GM18502 (cell line): ENCODE results near the gene RNF145.
"Not testable (repeated sequence)": the region's sequence is repeated elsewhere in the genome, so short reads cannot be mapped to it uniquely, and the experiment has no call there.

Source experiments
- ATAC-seq: cut with Tn5 transposase; IDR thresholded peaks from one replicate; pipeline ENCODE4 v1.9.1; 2021; ENCODE audit warnings: mild to moderate bottlenecking; ENCODE audit not compliant: unreplicated experiment, poor library complexity

RNF145 gene, protein sequence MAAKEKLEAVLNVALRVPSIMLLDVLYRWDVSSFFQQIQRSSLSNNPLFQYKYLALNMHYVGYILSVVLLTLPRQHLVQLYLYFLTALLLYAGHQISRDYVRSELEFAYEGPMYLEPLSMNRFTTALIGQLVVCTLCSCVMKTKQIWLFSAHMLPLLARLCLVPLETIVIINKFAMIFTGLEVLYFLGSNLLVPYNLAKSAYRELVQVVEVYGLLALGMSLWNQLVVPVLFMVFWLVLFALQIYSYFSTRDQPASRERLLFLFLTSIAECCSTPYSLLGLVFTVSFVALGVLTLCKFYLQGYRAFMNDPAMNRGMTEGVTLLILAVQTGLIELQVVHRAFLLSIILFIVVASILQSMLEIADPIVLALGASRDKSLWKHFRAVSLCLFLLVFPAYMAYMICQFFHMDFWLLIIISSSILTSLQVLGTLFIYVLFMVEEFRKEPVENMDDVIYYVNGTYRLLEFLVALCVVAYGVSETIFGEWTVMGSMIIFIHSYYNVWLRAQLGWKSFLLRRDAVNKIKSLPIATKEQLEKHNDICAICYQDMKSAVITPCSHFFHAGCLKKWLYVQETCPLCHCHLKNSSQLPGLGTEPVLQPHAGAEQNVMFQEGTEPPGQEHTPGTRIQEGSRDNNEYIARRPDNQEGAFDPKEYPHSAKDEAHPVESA

DNA sequence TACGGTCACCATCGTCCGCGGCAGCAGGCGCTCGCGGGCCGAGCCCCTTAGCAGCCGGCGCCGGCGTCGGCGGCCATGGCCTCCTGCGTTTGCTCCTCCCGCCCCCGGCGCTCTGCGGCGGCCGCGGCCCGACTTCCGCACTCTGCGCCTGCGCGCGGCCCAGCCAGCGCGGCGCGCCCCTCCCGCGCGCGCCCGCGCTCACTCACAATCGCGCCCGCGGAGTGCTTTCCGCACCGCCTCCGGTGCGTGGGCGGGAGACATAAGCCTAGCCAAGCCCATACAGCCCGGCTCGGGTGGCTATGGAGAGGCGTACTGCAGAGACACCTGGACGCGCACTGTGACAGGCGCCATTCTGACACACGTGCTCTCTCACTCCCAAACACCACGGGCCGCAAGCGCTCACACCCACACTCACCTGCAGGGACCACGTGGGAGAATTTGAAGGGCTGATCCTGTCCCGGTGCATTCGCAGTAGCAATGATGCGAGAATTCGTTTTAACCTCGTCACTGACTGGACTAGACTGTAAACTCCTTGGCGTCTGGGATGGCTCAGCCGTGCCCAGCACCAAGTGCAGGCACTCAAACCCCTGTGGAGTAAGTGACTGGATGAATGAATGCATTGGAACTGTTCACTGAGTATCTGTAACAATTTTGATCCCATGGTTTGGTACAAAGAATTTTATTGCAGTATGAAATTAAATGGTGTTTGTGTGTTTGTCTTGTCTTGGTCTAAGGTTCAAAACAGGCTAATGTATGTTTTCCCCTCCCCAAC lies at the start of gene RNF145:
Gene RNF145, minus strand, starts transcription at position 116 of the 772 bp plus-strand sequence. CDS start 5,936 bp downstream, outside the sequence.
- ATAC-seq, result peak; percentile 79

DNA sequence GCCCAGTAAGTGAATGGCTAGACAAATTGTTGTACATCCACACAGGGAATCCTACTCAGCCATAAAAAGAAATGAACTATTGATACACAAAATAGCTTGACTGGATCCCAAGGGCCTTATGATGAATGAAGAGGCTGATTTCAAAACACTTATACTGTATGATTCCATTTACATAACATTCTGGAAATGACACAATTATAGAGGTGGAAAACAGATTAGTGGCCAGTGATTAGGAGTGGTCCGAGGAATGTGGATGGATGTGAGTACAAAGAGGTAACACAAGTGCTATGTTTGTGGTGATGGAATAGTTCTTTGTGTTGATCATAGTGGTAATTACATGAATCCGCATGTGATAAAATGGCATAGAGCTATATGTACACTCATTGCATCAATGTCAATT lies 49.0 kb upstream of the RNF145 start:
- no peak for ATAC-seq

- ATAC-seq, result no peak
These were observed 48.4 kb upstream of the RNF145 start for GRCh38 chr5:159257629-159258283.

GRCh38 chr5:159257007-159257406 lies 47.7 kb upstream of the RNF145 start:
- no peak for ATAC-seq

DNA sequence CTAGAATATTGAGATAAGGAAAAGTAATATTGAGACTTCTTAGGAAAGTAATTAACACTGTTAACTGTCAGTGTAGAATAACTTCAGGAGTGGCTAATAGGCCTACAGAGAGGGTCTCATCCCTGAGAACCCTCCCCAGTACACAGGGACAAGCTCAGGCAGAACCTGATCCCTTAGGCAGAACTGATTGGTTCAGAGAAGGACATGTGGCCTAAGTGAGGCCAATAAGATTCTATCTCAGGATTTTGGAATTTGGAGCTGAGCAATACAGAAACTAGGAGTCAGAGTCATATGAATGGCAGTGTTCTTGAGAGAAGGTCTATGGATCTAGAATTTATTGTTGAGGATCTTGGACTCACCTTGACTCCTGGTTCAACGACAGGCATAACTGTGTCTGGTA lies 42.8 kb upstream of the RNF145 start:
- no peak for ATAC-seq

DNA sequence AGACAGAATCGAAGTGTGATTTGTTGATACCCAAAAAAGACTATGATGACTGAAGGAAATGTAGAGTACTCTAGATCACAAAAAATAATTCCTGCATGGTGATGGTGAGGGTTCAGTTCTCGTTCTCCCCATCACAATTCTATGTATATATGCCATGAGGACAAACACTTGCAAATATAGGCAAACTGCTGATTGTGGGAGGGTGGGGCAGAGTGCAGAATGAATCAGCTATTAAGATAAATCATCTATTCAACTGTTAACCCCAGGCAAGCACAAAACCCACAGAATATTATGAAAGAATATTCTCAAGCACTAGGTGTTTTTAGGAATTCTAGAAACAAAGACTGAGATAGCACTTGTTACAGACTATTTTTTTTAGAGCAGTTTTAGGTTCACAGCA lies 39.8 kb upstream of the RNF145 start:
- ATAC-seq, result no peak

DNA sequence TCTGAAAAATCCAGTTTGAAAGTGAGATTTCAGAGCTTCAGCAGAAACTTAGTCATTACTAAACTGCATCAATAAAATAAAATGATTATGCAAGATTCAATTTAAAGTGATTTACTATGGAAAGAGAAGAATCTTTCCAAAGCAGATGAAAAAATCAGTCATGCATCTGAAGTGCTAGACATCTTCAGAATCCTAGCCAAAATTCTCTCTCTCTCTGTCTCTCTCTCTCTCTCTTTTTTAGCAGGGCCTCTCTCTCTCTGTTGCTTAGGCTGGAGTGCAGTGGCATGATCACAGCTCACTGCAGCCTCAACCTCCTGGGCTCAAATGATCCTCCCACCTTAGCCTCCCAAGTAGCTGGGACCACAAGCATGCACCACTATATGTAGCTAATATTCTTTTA lies 35.5 kb upstream of the RNF145 start:
- no peak for ATAC-seq

- ATAC-seq, result no peak
These were observed 34.8 kb upstream of the RNF145 start for GRCh38 chr5:159244163-159244562.

DNA sequence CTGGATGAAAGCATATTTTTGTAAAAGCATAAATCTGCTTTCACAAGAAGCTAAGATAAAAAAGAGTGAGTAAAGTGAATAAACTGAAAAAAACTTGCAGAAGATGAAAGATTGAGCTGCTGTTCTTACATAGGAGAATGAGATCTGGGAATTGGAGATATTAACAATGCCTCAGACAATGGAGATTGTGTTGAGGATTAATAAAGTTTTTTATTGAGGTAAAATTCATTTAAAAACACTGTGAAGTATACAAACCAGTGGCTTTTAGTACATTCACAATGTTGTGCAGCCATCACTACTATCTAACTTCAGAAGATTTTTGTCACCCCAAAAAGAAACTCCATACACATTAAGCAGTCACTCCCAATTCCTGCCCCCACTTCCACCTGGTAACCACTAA lies 34.0 kb upstream of the RNF145 start:
- ATAC-seq, result no peak

GRCh38 chr5:159242656-159243055 lies 33.3 kb upstream of the RNF145 start:
- no peak for ATAC-seq

- ATAC-seq, result no peak
These were observed 32.7 kb upstream of the RNF145 start for GRCh38 chr5:159241946-159242552.

- ATAC-seq, result no peak
These were observed 31.0 kb upstream of the RNF145 start for GRCh38 chr5:159240301-159240870.

DNA sequence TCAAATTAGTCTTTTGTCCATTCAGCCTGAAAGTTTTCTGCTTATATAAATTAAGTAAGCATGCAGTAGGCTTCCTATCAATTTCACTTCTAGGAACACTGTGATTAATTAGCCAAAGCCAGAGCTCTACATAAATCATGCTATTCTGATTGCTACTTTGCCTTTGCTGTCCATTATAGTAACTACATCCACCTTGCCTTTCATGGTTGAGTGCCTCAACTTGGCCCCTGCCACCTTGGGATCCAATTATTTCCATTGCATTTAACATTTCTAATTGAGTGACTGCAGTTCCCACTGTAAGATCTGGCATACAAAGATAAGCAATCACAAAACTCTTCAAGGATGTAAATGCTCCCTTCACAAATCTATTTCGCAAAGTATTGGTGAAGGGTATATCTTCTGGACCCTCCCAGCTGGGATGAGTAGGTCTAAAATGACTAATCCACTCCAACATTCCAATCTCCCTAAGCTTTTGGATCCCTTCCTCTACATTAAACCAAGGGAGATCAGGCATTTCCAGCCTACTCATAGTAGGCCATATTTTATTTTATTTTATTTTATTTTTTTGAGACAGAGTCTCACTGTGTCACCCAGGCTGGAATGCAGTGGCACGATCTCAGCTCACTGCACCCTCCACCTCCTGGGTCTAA lies 26.6 kb upstream of the RNF145 start:
- not testable (repeated sequence) for ATAC-seq

GRCh38 chr5:159231167-159231566 lies 21.8 kb upstream of the RNF145 start:
- ATAC-seq, result no peak

- ATAC-seq, result no peak
These were observed 21.3 kb upstream of the RNF145 start for GRCh38 chr5:159230657-159231056.

- ATAC-seq, result not testable (repeated sequence)
These were observed 18.7 kb upstream of the RNF145 start for GRCh38 chr5:159228097-159228496.

DNA sequence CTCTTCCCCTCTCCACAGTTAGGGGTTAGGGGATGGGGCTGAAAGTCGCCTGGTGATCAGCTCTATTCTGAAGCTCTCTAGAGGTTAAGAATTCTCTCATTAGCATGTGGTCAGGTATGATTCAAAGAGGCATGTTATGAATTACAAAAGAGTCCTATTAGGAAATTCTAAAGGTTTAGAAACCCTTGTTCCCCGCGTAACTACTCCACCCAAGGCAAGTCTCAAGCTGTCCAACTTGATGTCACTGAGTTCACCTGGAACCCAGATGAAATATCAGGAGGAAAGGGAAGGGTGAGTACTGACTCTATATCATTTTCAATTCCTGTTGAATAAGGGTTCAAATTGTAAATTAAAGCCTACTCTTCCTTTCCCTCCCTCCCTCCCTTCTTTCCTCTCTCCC lies 18.1 kb upstream of the RNF145 start:
- no peak for ATAC-seq

DNA sequence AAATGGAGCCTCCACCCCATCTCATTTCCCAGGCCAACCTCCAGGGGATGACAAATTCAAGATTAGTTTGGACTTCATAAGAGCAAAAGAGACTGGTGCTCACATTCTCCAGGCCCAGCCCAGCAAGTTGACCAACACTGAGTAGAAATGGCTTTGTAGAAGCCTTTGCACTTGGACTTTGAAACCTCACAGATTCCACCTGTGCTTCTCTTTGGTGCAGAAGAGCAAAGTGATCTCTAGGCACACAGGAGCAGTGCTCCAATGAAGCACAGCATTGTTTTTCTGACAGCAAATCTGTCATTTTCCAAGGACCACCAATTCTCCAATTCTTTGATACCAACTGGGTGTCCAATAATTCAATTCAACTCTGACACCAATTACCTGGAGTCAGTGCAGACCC lies 17.1 kb upstream of the RNF145 start:
- ATAC-seq, result no peak

DNA sequence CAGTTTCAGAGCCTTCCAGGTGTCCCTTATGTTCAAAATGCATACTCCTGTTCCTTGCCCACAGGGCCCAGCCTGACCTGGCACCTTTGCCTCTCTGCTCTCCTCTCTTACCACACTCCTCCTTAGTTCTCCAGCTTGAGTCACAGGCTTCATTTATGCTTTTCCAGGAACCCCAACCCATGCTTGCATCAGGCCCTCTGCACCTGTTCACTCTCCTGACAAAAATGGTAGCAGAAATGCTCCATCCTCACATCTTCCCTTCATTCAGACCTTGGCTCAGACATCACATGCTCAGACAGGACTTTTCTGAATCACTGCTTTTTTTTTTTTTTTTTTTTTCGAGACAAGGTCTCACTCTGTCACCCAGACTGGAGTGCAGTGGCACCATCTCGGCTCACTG lies 15.1 kb upstream of the RNF145 start:
- ATAC-seq, result no peak
